Mesothelial cell of epicardium (in vitro differentiated cells): ENCODE data around the gene CASP8AP2. TPM values are rescaled to one million over a fixed set of nuclear protein-coding genes. Genes with fewer than 3 reads are reported as not detected.

Experiments
- DNase-seq, 2 experiments: peaks; one replicate each; pipeline ENCODE4 v3.0.0; 2021; ENCODE audit warnings: low spot score in 2 of 2; ENCODE audit not compliant: unreplicated experiment in 2 of 2
- H3K27ac Mint-ChIP-seq: 2 replicates; pipeline ENCODE4 v1.8.0; 2021; ENCODE audit warnings: mixed read lengths
- H3K27me3 Mint-ChIP-seq: 2 replicates; pipeline ENCODE4 v1.8.0; 2021; ENCODE audit warnings: low read depth, mixed read lengths
- H3K36me3 Mint-ChIP-seq: 2 replicates; pipeline ENCODE4 v1.8.0; 2021; ENCODE audit warnings: mixed read lengths
- H3K4me1 Mint-ChIP-seq: 2 replicates; pipeline ENCODE4 v1.8.0; 2021; ENCODE audit warnings: mixed read lengths
- H3K4me3 Mint-ChIP-seq: 2 replicates; pipeline ENCODE4 v1.8.0; 2021; ENCODE audit warnings: mild to moderate bottlenecking, moderate library complexity, mixed read lengths
- H3K9me3 Mint-ChIP-seq: 2 replicates; pipeline ENCODE4 v1.8.0; 2021; ENCODE audit warnings: mixed read lengths
- CTCF ChIP-seq: fragments of 200-600 bp; sonication (generic); IDR thresholded peaks from one replicate; pipeline ENCODE4 v1.5.0; 2021; ENCODE audit warnings: antibody characterized with exemption; ENCODE audit not compliant: unreplicated experiment
- total RNA-seq: library from RNA; stranded (reverse); gene quantifications from 3 replicates; pipeline ENCODE4 v1.2.1, GENCODE V29; 2021

CASP8AP2 gene
- total RNA-seq, 1 donor from 2014 or later = 23.4 TPM

DNA sequence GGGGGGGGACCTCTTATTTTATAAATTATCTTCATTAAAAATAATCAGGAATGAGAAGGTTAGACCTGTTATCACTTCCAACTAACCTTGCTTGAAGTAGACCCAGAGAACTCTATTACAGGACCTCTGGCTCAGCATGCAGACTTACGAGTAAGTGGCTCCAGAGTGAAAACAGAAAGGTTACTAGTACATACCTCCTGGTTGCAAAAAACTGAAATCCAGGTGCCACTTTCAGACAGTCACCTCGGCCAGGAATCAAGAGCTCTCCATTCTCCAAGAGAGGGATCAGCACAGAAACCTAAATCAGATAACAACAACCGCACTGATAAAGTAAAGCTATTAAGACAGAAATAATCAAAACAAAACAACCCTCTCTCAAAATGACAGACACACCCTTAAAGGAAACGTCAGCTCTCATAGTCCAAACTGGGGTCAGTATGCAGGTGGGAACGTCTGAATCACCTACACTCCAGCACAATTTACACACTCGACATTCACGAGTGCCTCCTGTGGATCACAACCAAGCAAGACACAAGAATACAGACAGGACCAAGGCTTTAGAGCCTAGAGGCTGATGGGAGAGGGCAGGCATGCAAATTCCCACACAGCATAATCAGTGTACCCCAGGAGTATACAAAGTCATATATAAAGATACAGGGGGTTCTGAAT, 41.9 kb upstream of the CASP8AP2 start:
- no peak for DNase-seq
- no peak for TF ChIP-seq CTCF
- no peaks in the 10 kb centered on the region for H3K27me3 Mint-ChIP-seq
- H3K36me3 Mint-ChIP-seq = peaks cover 41% of the 10 kb centered on the region
- H3K27ac Mint-ChIP-seq = no peak overlapping the region
- H3K9me3 Mint-ChIP-seq = peaks cover 8% of the 10 kb centered on the region
- no peak overlapping the region for H3K4me3 Mint-ChIP-seq
- H3K4me1 Mint-ChIP-seq = no peaks in the 10 kb centered on the region

DNA sequence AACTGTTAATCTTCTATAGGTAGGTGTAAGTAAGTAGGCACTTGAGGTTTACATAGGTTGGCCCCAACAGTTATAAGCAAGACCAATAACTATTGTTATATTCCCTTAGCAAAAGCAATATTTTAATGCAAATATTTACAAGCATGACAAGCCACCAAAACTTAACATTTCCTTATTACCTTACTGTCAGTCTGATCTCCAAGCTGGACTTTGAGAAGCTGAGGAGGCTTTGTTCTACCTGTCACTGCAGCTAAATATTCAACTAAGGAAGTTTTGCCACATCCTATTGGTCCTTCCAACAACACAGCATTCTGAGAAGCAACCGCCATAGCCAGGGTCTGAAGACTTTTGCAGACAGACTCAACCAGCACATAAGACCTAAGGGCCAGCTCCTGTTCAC, 39.7 kb upstream of the CASP8AP2 start:
- no peak for DNase-seq
- Mint-ChIP-seq H3K27ac (no peak overlapping the region), H3K4me3 (no peak overlapping the region), H3K4me1 (no peaks in the 10 kb centered on the region), H3K36me3 (peaks cover 27% of the 10 kb centered on the region), H3K9me3 (no peaks in the 10 kb centered on the region), H3K27me3 (no peaks in the 10 kb centered on the region)
- no peak for TF ChIP-seq CTCF

GRCh38 chr6:89790403-89790802, 39.3 kb upstream of the CASP8AP2 start:
- DNase-seq = no peak
- no peak overlapping the region for H3K27ac Mint-ChIP-seq
- no peak overlapping the region for H3K4me3 Mint-ChIP-seq
- no peak for TF ChIP-seq CTCF
- no peaks in the 10 kb centered on the region for H3K27me3 Mint-ChIP-seq
- H3K36me3 Mint-ChIP-seq = peaks cover 23% of the 10 kb centered on the region
- H3K9me3 Mint-ChIP-seq = no peaks in the 10 kb centered on the region
- H3K4me1 Mint-ChIP-seq = no peaks in the 10 kb centered on the region

DNA sequence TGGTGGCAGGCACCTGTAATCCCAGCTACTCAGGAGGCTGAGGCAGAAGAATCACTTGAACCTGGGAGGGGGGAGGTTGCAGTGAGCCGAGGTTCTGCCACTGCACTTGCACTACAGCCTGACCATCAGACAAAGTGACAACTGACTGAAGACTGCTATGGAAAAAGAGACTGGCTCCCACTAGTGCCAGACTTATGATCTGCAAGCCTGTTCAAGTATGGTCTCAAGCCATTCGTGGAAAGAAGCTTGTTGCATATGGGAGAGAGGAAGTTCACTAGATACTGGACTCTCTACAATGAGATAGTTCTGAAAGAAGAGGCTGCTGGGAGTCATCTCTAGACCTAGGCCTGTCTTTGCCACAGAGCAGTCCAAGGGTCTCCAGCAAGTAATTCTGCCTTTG, 36.8 kb upstream of the CASP8AP2 start:
- no peak for DNase-seq
- Mint-ChIP-seq H3K27me3 (no peaks in the 10 kb centered on the region), H3K9me3 (no peaks in the 10 kb centered on the region), H3K4me3 (no peak overlapping the region), H3K27ac (no peak overlapping the region), H3K36me3 (peaks cover 24% of the 10 kb centered on the region), H3K4me1 (no peaks in the 10 kb centered on the region)
- no peak for TF ChIP-seq CTCF

DNA sequence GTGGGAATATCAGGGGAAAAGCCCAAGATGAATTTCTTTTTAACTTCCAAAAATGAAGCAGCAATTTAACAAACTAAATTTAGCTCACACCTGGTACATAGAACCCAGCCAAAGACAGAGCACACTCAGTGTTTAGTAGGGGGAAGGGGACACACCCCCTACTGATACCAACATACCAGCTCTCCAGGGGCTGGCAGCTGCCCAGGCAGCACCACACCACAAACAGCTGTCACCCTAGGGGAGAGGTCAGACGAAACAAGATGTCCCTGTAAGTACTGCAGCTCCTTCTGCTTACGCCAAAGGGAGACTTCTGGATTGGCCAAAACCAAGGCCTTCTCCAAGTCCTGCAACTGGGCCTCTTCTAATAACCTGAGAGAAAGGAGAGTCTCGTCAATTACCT, 36.1 kb upstream of the CASP8AP2 start:
- H3K4me1 Mint-ChIP-seq = no peaks in the 10 kb centered on the region
- H3K27ac Mint-ChIP-seq = no peak overlapping the region
- H3K36me3 Mint-ChIP-seq = peaks cover 20% of the 10 kb centered on the region
- TF ChIP-seq CTCF = no peak
- DNase-seq = no peak
- no peak overlapping the region for H3K4me3 Mint-ChIP-seq
- H3K27me3 Mint-ChIP-seq = no peaks in the 10 kb centered on the region
- H3K9me3 Mint-ChIP-seq = no peaks in the 10 kb centered on the region

- Mint-ChIP-seq H3K9me3 (no peaks in the 10 kb centered on the region), H3K4me1 (no peaks in the 10 kb centered on the region), H3K27me3 (no peaks in the 10 kb centered on the region), H3K27ac (no peak overlapping the region), H3K36me3 (peaks cover 15% of the 10 kb centered on the region), H3K4me3 (no peak overlapping the region)
- DNase-seq = no peak
- no peak for TF ChIP-seq CTCF
These were observed 35.4 kb upstream of the CASP8AP2 start for GRCh38 chr6:89794324-89794723.
